Testis (tissue), 2 donors: ENCODE measurements around the gene RBM33.

Experiments
- POLR2A ChIP-seq: fragments of 450-650 bp; IDR thresholded peaks from one replicate; pipeline ENCODE4 v1.6.1; 2017; ENCODE audit warnings: antibody characterized with exemption, mild to moderate bottlenecking, moderate library complexity
- TF ChIP-seq, protein P1 (sequence below), 3 experiments: fragments of 450-650 bp in 2 of 3; fragments of 200-600 bp in 1 of 3; sonication (generic) in 1 of 3; IDR thresholded peaks; one replicate each; pipeline ENCODE4 v1.5.1; 2016 to 2019; ENCODE audit warnings: antibody characterized with exemption in 3 of 3, mild to moderate bottlenecking in 2 of 3, moderate library complexity in 1 of 3

DNA sequence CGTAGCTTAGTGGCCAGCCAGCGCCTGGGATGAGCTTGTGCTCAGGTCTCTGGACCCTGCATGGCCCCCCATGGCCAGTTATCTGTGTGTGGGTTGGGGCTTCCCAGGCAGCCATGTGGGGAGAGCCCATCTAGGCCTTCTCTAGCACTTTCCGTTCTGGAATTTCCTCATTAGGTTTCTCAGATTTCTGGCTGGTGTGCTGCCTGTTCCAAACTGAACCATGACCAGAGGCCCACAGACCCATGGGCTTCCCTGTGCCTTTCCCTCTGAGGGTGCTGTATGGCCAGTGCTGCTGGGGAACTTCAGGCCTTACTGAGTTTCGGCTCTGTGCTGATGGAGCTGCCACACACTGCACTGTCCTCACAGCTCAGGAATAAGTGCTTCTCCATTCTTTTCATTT, 117.6 kb downstream of the RBM33 start:
- TF ChIP-seq, protein P1, sequence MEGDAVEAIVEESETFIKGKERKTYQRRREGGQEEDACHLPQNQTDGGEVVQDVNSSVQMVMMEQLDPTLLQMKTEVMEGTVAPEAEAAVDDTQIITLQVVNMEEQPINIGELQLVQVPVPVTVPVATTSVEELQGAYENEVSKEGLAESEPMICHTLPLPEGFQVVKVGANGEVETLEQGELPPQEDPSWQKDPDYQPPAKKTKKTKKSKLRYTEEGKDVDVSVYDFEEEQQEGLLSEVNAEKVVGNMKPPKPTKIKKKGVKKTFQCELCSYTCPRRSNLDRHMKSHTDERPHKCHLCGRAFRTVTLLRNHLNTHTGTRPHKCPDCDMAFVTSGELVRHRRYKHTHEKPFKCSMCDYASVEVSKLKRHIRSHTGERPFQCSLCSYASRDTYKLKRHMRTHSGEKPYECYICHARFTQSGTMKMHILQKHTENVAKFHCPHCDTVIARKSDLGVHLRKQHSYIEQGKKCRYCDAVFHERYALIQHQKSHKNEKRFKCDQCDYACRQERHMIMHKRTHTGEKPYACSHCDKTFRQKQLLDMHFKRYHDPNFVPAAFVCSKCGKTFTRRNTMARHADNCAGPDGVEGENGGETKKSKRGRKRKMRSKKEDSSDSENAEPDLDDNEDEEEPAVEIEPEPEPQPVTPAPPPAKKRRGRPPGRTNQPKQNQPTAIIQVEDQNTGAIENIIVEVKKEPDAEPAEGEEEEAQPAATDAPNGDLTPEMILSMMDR (IDR thresholded peaks at IDR 0.05): no peak
- TF ChIP-seq POLR2A: no peak
